H1 (cell line): Measurements from ENCODE around the gene BCAR3. TPM values are rescaled to one million over a fixed set of nuclear protein-coding genes. Genes with fewer than 3 reads are reported as not detected.

Experiments
- CTCF ChIA-PET: fragments of 300-600 bp; sonication (Branson Sonifier 250); formaldehyde crosslinking; loops from one replicate; lab custom pipeline; 2021; ENCODE audit not compliant: partially characterized antibody; lab: Charles Lee
- POLR2A ChIA-PET: fragments of 300-600 bp; sonication (Branson Sonifier 250); formaldehyde crosslinking; loops from one replicate; lab custom pipeline; 2021; ENCODE audit warnings: inconsistent platforms; ENCODE audit not compliant: partially characterized antibody; lab: Charles Lee
- DNase-seq, 2 experiments: peaks; one replicate each; pipeline versions ENCODE4 v3.0.0 to v3.0.0-alpha.2; 2010 to 2022; ENCODE audit warnings: low spot score in 2 of 2, low read depth in 1 of 2, mixed read lengths in 1 of 2
- FAIRE-seq: peaks from 2 replicates; lab custom pipeline; 2011; peaks lifted over from hg19 to GRCh38; lab: Jason Lieb, UNC
- H2AFZ ChIP-seq: 2 replicates; pipeline ENCODE4 v1.8.1; 2012; ENCODE audit warnings: low read length, inconsistent platforms
- H2AK5ac ChIP-seq: 2 replicates; pipeline ENCODE4 v1.6.1; 2013; ENCODE audit warnings: low read depth, low read length
- H2BK120ac ChIP-seq: replicated peaks from 2 replicates; pipeline ENCODE3; 2013; ENCODE audit warnings: low read depth, low read length, inconsistent platforms
- H2BK12ac ChIP-seq: 2 replicates; pipeline ENCODE4 v1.6.1; 2013; ENCODE audit warnings: low read depth, low read length
- H2BK15ac ChIP-seq: 2 replicates; pipeline ENCODE4 v1.6.1; 2013; ENCODE audit warnings: low read length
- H2BK20ac ChIP-seq: 2 replicates; pipeline ENCODE4 v1.6.1; 2013; ENCODE audit warnings: low read length
- H2BK5ac ChIP-seq: 2 replicates; pipeline ENCODE4 v1.6.1; 2013; ENCODE audit warnings: low read depth, low read length
- H3K14ac ChIP-seq: 2 replicates; pipeline ENCODE4 v1.6.1; 2013; ENCODE audit warnings: inconsistent platforms; ENCODE audit not compliant: insufficient read length
- H3K18ac ChIP-seq: 2 replicates; pipeline ENCODE4 v1.6.1; 2013; ENCODE audit warnings: low read length; ENCODE audit errors: extremely low read depth
- H3K23ac ChIP-seq: 2 replicates; pipeline ENCODE4 v1.6.1; 2013; ENCODE audit warnings: inconsistent platforms; ENCODE audit not compliant: insufficient read length
- H3K23me2 ChIP-seq: 2 replicates; pipeline ENCODE4 v1.6.1; 2013; ENCODE audit warnings: low read depth, low read length
- H3K27ac ChIP-seq: 2 replicates; pipeline ENCODE4 v1.6.1; 2011; ENCODE audit warnings: low read depth, low read length, inconsistent platforms
- H3K27me3 ChIP-seq, 4 experiments: replicated peaks in 1 of 4; 1 replicate in 1 of 4; 2 replicates in 3 of 4; pipeline versions ENCODE4 v1.6.1 to v1.8.1; 2011 to 2013; ENCODE audit warnings: low read length in 3 of 4, mild to moderate bottlenecking in 3 of 4, inconsistent platforms in 2 of 4, mixed read lengths in 2 of 4, moderate library complexity in 1 of 4; ENCODE audit not compliant: control insufficient read depth in 3 of 4, insufficient read depth in 3 of 4; ENCODE audit errors: extremely low read depth in 1 of 4
- H3K36me3 ChIP-seq, 4 experiments: 2 replicates each; pipeline versions ENCODE4 v1.6.1 to v1.8.1; 2011 to 2013; ENCODE audit warnings: mild to moderate bottlenecking in 4 of 4, low read length in 3 of 4, moderate library complexity in 2 of 4, control low read depth in 1 of 4, inconsistent platforms in 1 of 4; ENCODE audit not compliant: insufficient read depth in 4 of 4, control insufficient read depth in 2 of 4
- H3K4ac ChIP-seq: replicated peaks from 2 replicates; pipeline ENCODE3; 2013; ENCODE audit warnings: low read length, low read depth, mixed read lengths, inconsistent platforms; ENCODE audit not compliant: insufficient read length
- H3K4me1 ChIP-seq, 4 experiments: replicated peaks in 1 of 4; 1 replicate in 1 of 4; 2 replicates in 3 of 4; pipeline versions ENCODE4 v1.6.1 to v1.8.1; 2011 to 2013; ENCODE audit warnings: low read length in 3 of 4, inconsistent platforms in 2 of 4, mixed read lengths in 1 of 4; ENCODE audit not compliant: insufficient read depth in 4 of 4, control insufficient read depth in 3 of 4
- H3K4me2 ChIP-seq, 2 experiments: 2 replicates each; pipeline versions ENCODE4 v1.6.1 to v1.8.1; 2011 to 2013; ENCODE audit warnings: low read depth in 2 of 2, low read length in 2 of 2, control low read depth in 1 of 2, inconsistent platforms in 1 of 2, mild to moderate bottlenecking in 1 of 2; ENCODE audit not compliant: insufficient read depth in 1 of 2
- H3K4me3 ChIP-seq, 4 experiments: fragments of 200-600, 300-600 bp in 1 of 4; sonication (generic), shearing (Covaris generic), sonication (Bioruptor Twin) in 1 of 4; 2 replicates each; pipeline versions ENCODE4 v1.5.1 to v1.8.1; 2011 to 2016; ENCODE audit warnings: low read length in 4 of 4, low read depth in 3 of 4, control low read depth in 2 of 4, inconsistent platforms in 2 of 4, mild to moderate bottlenecking in 2 of 4, mixed read lengths in 1 of 4, moderate library complexity in 1 of 4; ENCODE audit not compliant: insufficient read depth in 2 of 4; ENCODE audit errors: extremely low read depth in 1 of 4
- H3K56ac ChIP-seq: replicated peaks from 2 replicates; pipeline ENCODE3; 2013; ENCODE audit warnings: low read depth, mild to moderate bottlenecking, mixed read lengths, low read length, inconsistent platforms; ENCODE audit not compliant: insufficient read length
- H3K79me1 ChIP-seq: 2 replicates; pipeline ENCODE4 v1.6.1; 2013; ENCODE audit warnings: low read depth, low read length, control low read depth
- H3K79me2 ChIP-seq, 2 experiments: 2 replicates each; pipeline versions ENCODE4 v1.6.1 to v1.8.1; 2012 to 2013; ENCODE audit warnings: low read length in 2 of 2, mild to moderate bottlenecking in 2 of 2, inconsistent platforms in 1 of 2; ENCODE audit not compliant: insufficient read depth in 2 of 2, control insufficient read depth in 1 of 2
- H3K9ac ChIP-seq, 4 experiments: replicated peaks in 1 of 4; 1 replicate in 1 of 4; 2 replicates in 3 of 4; pipeline versions ENCODE4 v1.6.1 to v1.8.1; 2011 to 2013; ENCODE audit warnings: low read depth in 3 of 4, low read length in 3 of 4, control low read depth in 2 of 4, mild to moderate bottlenecking in 2 of 4, moderate library complexity in 2 of 4, inconsistent platforms in 1 of 4; ENCODE audit errors: extremely low read depth in 1 of 4
- H3K9me3 ChIP-seq, 2 experiments: 2 replicates each; pipeline versions ENCODE4 v1.6.1 to v1.8.1; 2012 to 2013; ENCODE audit warnings: mild to moderate bottlenecking in 2 of 2, moderate library complexity in 2 of 2, control low read depth in 1 of 2, inconsistent platforms in 1 of 2, low read depth in 1 of 2, low read length in 1 of 2, mixed read lengths in 1 of 2; ENCODE audit not compliant: insufficient read depth in 2 of 2
- H4K20me1 ChIP-seq, 2 experiments: replicated peaks in 1 of 2; 2 replicates each; pipeline versions ENCODE3 to v1.8.1; 2011 to 2013; ENCODE audit warnings: inconsistent platforms in 2 of 2, low read length in 2 of 2, mild to moderate bottlenecking in 1 of 2; ENCODE audit not compliant: insufficient read depth in 2 of 2, control insufficient read depth in 1 of 2
- H4K5ac ChIP-seq: 2 replicates; pipeline ENCODE4 v1.6.1; 2013; ENCODE audit warnings: low read length, low read depth, mixed read lengths, inconsistent platforms; ENCODE audit not compliant: insufficient read length
- H4K8ac ChIP-seq: 2 replicates; pipeline ENCODE4 v1.8.0; 2013; ENCODE audit warnings: mild to moderate bottlenecking, moderate library complexity, low read length, inconsistent platforms; ENCODE audit not compliant: insufficient read depth; ENCODE audit errors: extremely low read depth
- H4K91ac ChIP-seq: replicated peaks from 2 replicates; pipeline ENCODE3; 2013; ENCODE audit warnings: low read length, mixed read lengths, inconsistent platforms; ENCODE audit not compliant: insufficient read length
- BRCA1 ChIP-seq: IDR thresholded peaks from 2 replicates; pipeline ENCODE4 v1.6.1; 2012; ENCODE audit warnings: low read depth, low read length, improper control_type of control experiment
- CTBP2 ChIP-seq: IDR thresholded peaks from 2 replicates; pipeline ENCODE4 v1.7.0; 2011; ENCODE audit warnings: borderline replicate concordance, mild to moderate bottlenecking, moderate library complexity, mixed read lengths, low read length; ENCODE audit not compliant: insufficient read depth, insufficient read length
- EGR1 ChIP-seq: IDR thresholded peaks from 2 replicates; pipeline ENCODE4 v1.6.1; 2011; ENCODE audit warnings: low read depth, low read length, borderline replicate concordance
- GABPA ChIP-seq: IDR thresholded peaks from 2 replicates; pipeline ENCODE4 v1.6.1; 2011; ENCODE audit warnings: mild to moderate bottlenecking, low read length, moderate library complexity, borderline replicate concordance; ENCODE audit not compliant: insufficient read depth
- GTF2F1 ChIP-seq: IDR thresholded peaks from 2 replicates; pipeline ENCODE4 v1.6.1; 2012; ENCODE audit warnings: low read depth, low read length, improper control_type of control experiment, borderline replicate concordance
- SIN3A ChIP-seq, 2 experiments: IDR thresholded peaks in 1 of 2; conservative IDR thresholded peaks in 1 of 2; 2 replicates each; pipeline ENCODE4 v1.6.1; 2011 to 2012; ENCODE audit warnings: low read length in 2 of 2, improper control_type of control experiment in 1 of 2, low read depth in 1 of 2, mild to moderate bottlenecking in 1 of 2
- TBP ChIP-seq: IDR thresholded peaks from 2 replicates; pipeline ENCODE4 v1.6.1; 2011; ENCODE audit warnings: low read depth, low read length, improper control_type of control experiment
- TEAD4 ChIP-seq: IDR thresholded peaks from 2 replicates; pipeline ENCODE4 v1.6.1; 2012; ENCODE audit warnings: low read depth, low read length, inconsistent platforms, mixed read lengths
- WGBS, 2 experiments: shearing (Covaris generic) in 1 of 2; methylation state at CpG; one replicate each; pipeline versions ENCODE4 v1.1.6 to v1.1.7; 2013 to 2015; ENCODE audit warnings: low lambda C conversion rate in 2 of 2, mixed read lengths in 2 of 2, inconsistent platforms in 1 of 2, low coverage in 1 of 2, missing lambda C conversion rate in 1 of 2; ENCODE audit not compliant: insufficient replicate concordance in 2 of 2, insufficient coverage in 1 of 2, insufficient read length in 1 of 2; ENCODE audit errors: extremely low coverage in 1 of 2, missing lambda C conversion rate in 1 of 2; 5-methylcytosine and 5-hydroxymethylcytosine counted together
- polyA plus RNA-seq, 7 experiments: library from polyadenylated mRNA; depleted of rRNA in 3 of 7; stranded (reverse) in 5 of 7; unstranded in 2 of 7; fragments of >200 nt in 5 of 7; fragments of 200-250 nt in 2 of 7; gene quantifications; 1 replicate in 5 of 7; 2 replicates in 1 of 7; 4 replicates in 1 of 7; pipeline versions ENCODE4 v1.2.1 to v1.2.3, GENCODE V29; 2011 to 2013; ENCODE audit warnings: missing spikeins in 2 of 7, mixed read lengths in 2 of 7
- total RNA-seq: library from RNA; stranded (reverse); fragmentation: NEBNext Ultra II Directional; extraction: Animal tissue kit (Norgen Biotek cat#: 25700); gene quantifications from 2 replicates; pipeline ENCODE4 v1.2.1, GENCODE V29; 2021

BCAR3 gene
- total and polyA plus RNA-seq, 2 of the 8 experiments (the other 6 are each of a cell fraction or from before 2014, with no cell fraction given): 5.6 to 9.2 TPM

GRCh38 chr1:93621246-93621645, 60.4 kb downstream of the BCAR3 start:
- 88% methylated on average over 5 of the region's 5 CpGs; no CpG with 5 or more reads in 1 of the 2 experiments for WGBS, 2 experiments
- H3K4me1 ChIP-seq: peaks cover 15 to 19% (median 16%) of the 10 kb centered on the region in 4 experiments
- H3K23me2 ChIP-seq: no peaks in the 10 kb centered on the region
- no peak overlapping the region for H4K5ac ChIP-seq
- POLR2A ChIA-PET: interaction anchor here (0.8 kb wide), 1 partner anchor 9 kb away, joined by 3 read pairs; no protein-coding TSS in a partner anchor
- H4K8ac ChIP-seq: no peak overlapping the region
- no peak overlapping the region for H3K23ac ChIP-seq
- no peak overlapping the region for H2BK120ac ChIP-seq
- no peaks in the 10 kb centered on the region for H3K36me3 ChIP-seq
- FAIRE-seq: no peak
- no peak overlapping the region for H2BK5ac ChIP-seq
- no peaks in the 10 kb centered on the region; a peak in 1 of 4 replicates for H3K79me2 ChIP-seq
- no peak overlapping the region for H3K27ac ChIP-seq
- TF ChIP-seq TBP (no peak), EGR1 (no peak), GABPA (no peak), TEAD4 (no peak), CTBP2 (no peak), SIN3A (conservative IDR thresholded peaks at IDR 0.05 in 1 of 2, IDR thresholded peaks at IDR 0.05 in 1 of 2; ENCODE audit: low read depth in 1 of 2, low read length in 2 of 2) (no peak), GTF2F1 (no peak), BRCA1 (no peak)
- TF ChIP-seq, all 59 proteins: peak for 0
- Histone ChIP-seq H3K56ac (no peak overlapping the region), H4K91ac (no peak overlapping the region), H2AFZ (no peak overlapping the region), H2BK20ac (no peak overlapping the region), H3K27me3 (no peaks in the 10 kb centered on the region), H2BK12ac (no peak overlapping the region), H2AK5ac (no peak overlapping the region), H3K4me3 (no peak overlapping the region), H3K9me3 (no peaks in the 10 kb centered on the region), H3K4me2 (no peak overlapping the region), H3K79me1 (peaks cover 5% of the 10 kb centered on the region; the same call in 1 of the 2 replicates), H3K4ac (no peak overlapping the region), H3K14ac (no peak overlapping the region), H2BK15ac (no peak overlapping the region), H3K9ac (no peak overlapping the region), H4K20me1 (no peaks in the 10 kb centered on the region), H3K18ac (no peak overlapping the region)
- DNase-seq: no peak
- CTCF ChIA-PET: interaction anchor here (0.5 to 31.2 kb wide), 12 partner anchors 9 to 312 kb away, joined by 3 to 620 read pairs (median 3); no protein-coding TSS in a partner anchor
